ENCODE results near the gene ZMAT2.
"Not testable (repeated sequence)": the region's sequence is repeated elsewhere in the genome, so short reads cannot be mapped to it uniquely, and the experiment has no call there.

ZMAT2 gene

GRCh38 chr5:140710899-140711552 lies 10.8 kb downstream of the ZMAT2 start:
- no peak for TF ChIP-seq CTCF (IDR thresholded peaks at IDR 0.05; ENCODE audit: low read depth, low read length, missing control alignments)
- in situ Hi-C loops (cut with HindIII; ENCODE audit: low sequenced_read_pairs): no loop called here
- peak overlapping the region; percentile 66 for H3K4me3 ChIP-seq (ENCODE audit: low read depth, low read length)
- DNase-seq (ENCODE audit: low read depth): peak; percentile 94

- no peak for DNase-seq (ENCODE audit: low read depth)
- in situ Hi-C loops (cut with HindIII; ENCODE audit: low sequenced_read_pairs): no loop called here
- no peak for TF ChIP-seq CTCF (IDR thresholded peaks at IDR 0.05; ENCODE audit: low read depth, low read length, missing control alignments)
- H3K4me3 ChIP-seq (ENCODE audit: low read depth, low read length): no peak overlapping the region
These were observed 11.5 kb downstream of the ZMAT2 start for GRCh38 chr5:140711794-140712193.

GRCh38 chr5:140713562-140714094 lies 13.4 kb downstream of the ZMAT2 start:
- DNase-seq (ENCODE audit: low read depth): no peak
- TF ChIP-seq CTCF (IDR thresholded peaks at IDR 0.05; ENCODE audit: low read depth, low read length, missing control alignments): no peak
- no peak overlapping the region for H3K4me3 ChIP-seq (ENCODE audit: low read depth, low read length)
- in situ Hi-C loops (cut with HindIII; ENCODE audit: low sequenced_read_pairs): no loop called here

- H3K4me3 ChIP-seq (ENCODE audit: low read depth, low read length); DNase-seq (ENCODE audit: low read depth); in situ Hi-C loops (cut with HindIII; ENCODE audit: low sequenced_read_pairs): not testable (repeated sequence)
These were observed 16.0 kb downstream of the ZMAT2 start for GRCh38 chr5:140716238-140716637.

GRCh38 chr5:140718266-140718592 lies 18.0 kb downstream of the ZMAT2 start:
- TF ChIP-seq CTCF (IDR thresholded peaks at IDR 0.05; ENCODE audit: low read depth, low read length, missing control alignments): no peak
- H3K4me3 ChIP-seq (ENCODE audit: low read depth, low read length): no peak overlapping the region
- DNase-seq (ENCODE audit: low read depth): no peak
- in situ Hi-C loops (cut with HindIII; ENCODE audit: low sequenced_read_pairs): no loop called here

- in situ Hi-C loops (cut with HindIII; ENCODE audit: low sequenced_read_pairs); H3K4me3 ChIP-seq (ENCODE audit: low read depth, low read length); DNase-seq (ENCODE audit: low read depth): not testable (repeated sequence)
These were observed 20.5 kb downstream of the ZMAT2 start for GRCh38 chr5:140720738-140721137.

GRCh38 chr5:140721395-140721794 lies 21.1 kb downstream of the ZMAT2 start:
- DNase-seq (ENCODE audit: low read depth); in situ Hi-C loops (cut with HindIII; ENCODE audit: low sequenced_read_pairs); H3K4me3 ChIP-seq (ENCODE audit: low read depth, low read length): not testable (repeated sequence)

GRCh38 chr5:140725799-140726471 lies 25.7 kb downstream of the ZMAT2 start:
- no peak for TF ChIP-seq CTCF (IDR thresholded peaks at IDR 0.05; ENCODE audit: low read depth, low read length, missing control alignments)
- in situ Hi-C loops (cut with HindIII; ENCODE audit: low sequenced_read_pairs): no loop called here
- peak; percentile 77 for DNase-seq (ENCODE audit: low read depth)
- peak overlapping the region; percentile 42 for H3K4me3 ChIP-seq (ENCODE audit: low read depth, low read length)

Data from astrocyte of the cerebellum (primary cell).